ENCODE measurements around the gene ACSBG1. TPM values are rescaled to one million over a fixed set of nuclear protein-coding genes. Genes with fewer than 3 reads are reported as not detected.

The ACSBG1 gene
- total RNA-seq, 1 donor from 2014 or later: not detected

GRCh38 chr15:78223396-78224022, 10.9 kb downstream of the ACSBG1 start:
- TF ChIP-seq CTCF (IDR thresholded peaks at IDR 0.05; ENCODE audit: insufficient read depth, low read length, poor library complexity, severe bottlenecking): no peak
- no peak overlapping the region for H3K4me3 ChIP-seq (ENCODE audit: low read depth, low read length)
- no peak for DNase-seq (ENCODE audit: low read depth)
- no peaks in the 10 kb centered on the region for H3K27me3 ChIP-seq (ENCODE audit: control insufficient read depth, insufficient read depth, low read length)
- no peaks in the 10 kb centered on the region for H3K36me3 ChIP-seq (ENCODE audit: control insufficient read depth, insufficient read depth, low read length)

GRCh38 chr15:78222745-78223395, 11.5 kb downstream of the ACSBG1 start:
- no peak for DNase-seq (ENCODE audit: low read depth)
- H3K4me3 ChIP-seq (ENCODE audit: low read depth, low read length): no peak overlapping the region
- no peaks in the 10 kb centered on the region for H3K27me3 ChIP-seq (ENCODE audit: control insufficient read depth, insufficient read depth, low read length)
- no peak for TF ChIP-seq CTCF (IDR thresholded peaks at IDR 0.05; ENCODE audit: insufficient read depth, low read length, poor library complexity, severe bottlenecking)
- no peaks in the 10 kb centered on the region for H3K36me3 ChIP-seq (ENCODE audit: control insufficient read depth, insufficient read depth, low read length)

- no peak overlapping the region for H3K4me3 ChIP-seq (ENCODE audit: low read depth, low read length)
- H3K27me3 ChIP-seq (ENCODE audit: control insufficient read depth, insufficient read depth, low read length): no peaks in the 10 kb centered on the region
- no peaks in the 10 kb centered on the region for H3K36me3 ChIP-seq (ENCODE audit: control insufficient read depth, insufficient read depth, low read length)
- no peak for DNase-seq (ENCODE audit: low read depth)
- TF ChIP-seq CTCF (IDR thresholded peaks at IDR 0.05; ENCODE audit: insufficient read depth, low read length, poor library complexity, severe bottlenecking): no peak
Observed at GRCh38 chr15:78220713-78221112, 13.7 kb downstream of the ACSBG1 start.

GRCh38 chr15:78216276-78217104, 17.9 kb downstream of the ACSBG1 start:
- no peak for TF ChIP-seq CTCF (IDR thresholded peaks at IDR 0.05; ENCODE audit: insufficient read depth, low read length, poor library complexity, severe bottlenecking)
- peak; percentile 16 for DNase-seq (ENCODE audit: low read depth)
- no peaks in the 10 kb centered on the region for H3K36me3 ChIP-seq (ENCODE audit: control insufficient read depth, insufficient read depth, low read length)
- no peak overlapping the region for H3K4me3 ChIP-seq (ENCODE audit: low read depth, low read length)
- H3K27me3 ChIP-seq (ENCODE audit: control insufficient read depth, insufficient read depth, low read length): no peaks in the 10 kb centered on the region

- Histone ChIP-seq H3K36me3 (ENCODE audit: control insufficient read depth, insufficient read depth, low read length) (no peaks in the 10 kb centered on the region), H3K27me3 (ENCODE audit: control insufficient read depth, insufficient read depth, low read length) (no peaks in the 10 kb centered on the region), H3K4me3 (ENCODE audit: low read depth, low read length) (no peak overlapping the region)
- DNase-seq (ENCODE audit: low read depth): no peak
- TF ChIP-seq CTCF (IDR thresholded peaks at IDR 0.05; ENCODE audit: insufficient read depth, low read length, poor library complexity, severe bottlenecking): no peak
Observed at GRCh38 chr15:78213956-78214355, 20.4 kb downstream of the ACSBG1 start.

All from kidney epithelial cell (primary cell).